Testis (tissue), 3 donors: Measurements from ENCODE around the gene DCTN1. TPM values are rescaled to one million over a fixed set of nuclear protein-coding genes. Genes with fewer than 3 reads are reported as not detected.

Experiments
- DNase-seq: peaks from one replicate; pipeline ENCODE4 v3.0.0-alpha.2; 2019
- H3K27ac ChIP-seq, 2 donors: fragments of 200-600 bp; sonication (generic); one replicate each; pipeline ENCODE4 v1.5.1; 2019
- H3K27me3 ChIP-seq: fragments of 200-600 bp; sonication (generic); one replicate; pipeline ENCODE4 v1.5.1; 2019
- H3K36me3 ChIP-seq: fragments of 200-600 bp; sonication (generic); one replicate; pipeline ENCODE4 v1.5.1; 2017; ENCODE audit warnings: low read depth; ENCODE audit errors: missing control alignments
- H3K4me1 ChIP-seq: fragments of 200-600 bp; sonication (generic); one replicate; pipeline ENCODE4 v1.5.1; 2019
- H3K4me3 ChIP-seq, 2 donors: fragments of 200-600 bp; sonication (generic); one replicate each; pipeline ENCODE4 v1.5.1; 2017 to 2019
- H3K9me3 ChIP-seq: fragments of 200-600 bp; sonication (generic); one replicate; pipeline ENCODE4 v1.5.1; 2017
- POLR2A ChIP-seq: fragments of 450-650 bp; IDR thresholded peaks from one replicate; pipeline ENCODE4 v1.6.1; 2017; ENCODE audit warnings: antibody characterized with exemption, mild to moderate bottlenecking, moderate library complexity
- WGBS, 2 donors: methylation state at CpG; one replicate each; pipeline ENCODE4 v1.1.5; 2018; 5-methylcytosine and 5-hydroxymethylcytosine counted together
- intact Hi-C: fragments of 100-400 bp; cut with DNase I; formaldehyde crosslinking; loops from one replicate; pipeline ENCODE4 v1.15.1; 2023; ENCODE audit warnings: low total_unique reads
- polyA plus RNA-seq: library from polyadenylated mRNA; stranded (reverse); fragments of 350-450 nt; fragmentation: Illumina TruSeq; extraction: RNeasy Lipid Tissue Mini Kit (QIAGEN cat#74804); gene quantifications from one replicate; pipeline ENCODE4 v1.2.3, GENCODE V29; 2014; ENCODE audit warnings: low read depth, low replicate concordance; ENCODE audit not compliant: insufficient read depth
- total RNA-seq, 2 donors: library from RNA; depleted of rRNA; stranded (reverse); fragments of >200 nt; gene quantifications; one replicate each; pipeline ENCODE4 v1.2.3, GENCODE V29; 2016
- TF ChIP-seq, protein P1 (sequence below), 3 experiments: fragments of 450-650 bp in 2 of 3; fragments of 200-600 bp in 1 of 3; sonication (generic) in 1 of 3; IDR thresholded peaks; one replicate each; pipeline ENCODE4 v1.5.1; 2016 to 2019; ENCODE audit warnings: antibody characterized with exemption in 3 of 3, mild to moderate bottlenecking in 2 of 3, moderate library complexity in 1 of 3

DCTN1 gene
- total and polyA plus RNA-seq, 3 donors from 2014 or later: 277 to 403 (median 321) TPM

- no peak for DNase-seq
- Histone ChIP-seq H3K4me1 (no peaks in the 10 kb centered on the region), H3K4me3 (no peak overlapping the region), H3K27me3 (no peaks in the 10 kb centered on the region), H3K27ac (no peak overlapping the region), H3K36me3 (no peaks in the 10 kb centered on the region), H3K9me3 (no peaks in the 10 kb centered on the region)
- intact Hi-C loops: no loop called here
- TF ChIP-seq POLR2A: no peak
- TF ChIP-seq, protein P1, sequence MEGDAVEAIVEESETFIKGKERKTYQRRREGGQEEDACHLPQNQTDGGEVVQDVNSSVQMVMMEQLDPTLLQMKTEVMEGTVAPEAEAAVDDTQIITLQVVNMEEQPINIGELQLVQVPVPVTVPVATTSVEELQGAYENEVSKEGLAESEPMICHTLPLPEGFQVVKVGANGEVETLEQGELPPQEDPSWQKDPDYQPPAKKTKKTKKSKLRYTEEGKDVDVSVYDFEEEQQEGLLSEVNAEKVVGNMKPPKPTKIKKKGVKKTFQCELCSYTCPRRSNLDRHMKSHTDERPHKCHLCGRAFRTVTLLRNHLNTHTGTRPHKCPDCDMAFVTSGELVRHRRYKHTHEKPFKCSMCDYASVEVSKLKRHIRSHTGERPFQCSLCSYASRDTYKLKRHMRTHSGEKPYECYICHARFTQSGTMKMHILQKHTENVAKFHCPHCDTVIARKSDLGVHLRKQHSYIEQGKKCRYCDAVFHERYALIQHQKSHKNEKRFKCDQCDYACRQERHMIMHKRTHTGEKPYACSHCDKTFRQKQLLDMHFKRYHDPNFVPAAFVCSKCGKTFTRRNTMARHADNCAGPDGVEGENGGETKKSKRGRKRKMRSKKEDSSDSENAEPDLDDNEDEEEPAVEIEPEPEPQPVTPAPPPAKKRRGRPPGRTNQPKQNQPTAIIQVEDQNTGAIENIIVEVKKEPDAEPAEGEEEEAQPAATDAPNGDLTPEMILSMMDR (IDR thresholded peaks at IDR 0.05): no peak
Measured at GRCh38 chr2:74406035-74406434, 25.9 kb upstream of the DCTN1 start.

DNA sequence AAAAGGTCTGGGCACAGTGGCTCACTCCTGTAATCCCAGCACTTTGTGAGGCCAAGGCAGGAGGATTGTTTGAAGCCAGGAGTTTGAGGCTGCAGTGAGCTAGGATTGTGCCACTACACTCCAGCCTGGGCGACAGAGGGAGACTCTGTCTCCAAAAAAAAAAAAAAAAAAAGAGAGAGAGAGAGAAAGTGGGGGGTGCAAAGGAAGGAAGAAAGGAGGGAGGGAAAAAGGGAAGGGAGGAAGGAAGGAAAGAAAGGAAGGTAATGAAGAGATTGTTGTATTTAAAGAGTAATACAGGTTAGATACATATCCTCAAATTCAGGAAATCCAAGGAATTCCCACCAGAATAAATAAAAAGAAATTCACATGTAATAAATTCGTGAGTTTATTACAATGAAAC is 21.8 kb upstream of the DCTN1 start:
- Histone ChIP-seq H3K36me3 (no peaks in the 10 kb centered on the region), H3K27me3 (no peaks in the 10 kb centered on the region), H3K27ac (no peak overlapping the region), H3K9me3 (no peaks in the 10 kb centered on the region), H3K4me3 (no peak overlapping the region), H3K4me1 (no peaks in the 10 kb centered on the region)
- WGBS, 2 donors: 82 to 88% methylated on average over 2 of the region's 2 CpGs
- no peak for DNase-seq
- intact Hi-C loops: no loop called here
- TF ChIP-seq POLR2A: no peak
- TF ChIP-seq, protein P1 (IDR thresholded peaks at IDR 0.05): no peak

DNA sequence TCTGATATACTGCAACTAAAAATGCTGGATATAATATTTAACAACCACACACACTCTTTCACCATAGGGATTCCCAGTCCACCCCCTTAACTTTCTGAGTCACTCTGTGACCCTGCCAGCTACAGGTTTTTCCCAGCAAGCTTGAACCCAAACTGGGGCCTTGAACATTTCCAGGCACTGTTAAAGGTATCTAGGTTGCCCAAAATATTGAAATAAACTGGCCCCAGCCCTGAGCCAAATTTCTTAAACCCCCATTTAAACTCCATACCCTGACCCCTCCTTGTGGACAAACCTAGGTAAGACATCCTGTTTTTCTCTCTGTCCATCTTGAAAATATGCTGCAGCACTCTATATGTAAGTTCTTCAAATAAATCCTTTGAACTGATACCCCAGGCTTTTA is 19.7 kb upstream of the DCTN1 start:
- Histone ChIP-seq H3K36me3 (no peaks in the 10 kb centered on the region), H3K9me3 (no peaks in the 10 kb centered on the region), H3K4me1 (no peaks in the 10 kb centered on the region), H3K27me3 (no peaks in the 10 kb centered on the region), H3K27ac (no peak overlapping the region), H3K4me3 (no peak overlapping the region)
- intact Hi-C loops: no loop called here
- no peak for TF ChIP-seq POLR2A
- TF ChIP-seq, protein P1 (IDR thresholded peaks at IDR 0.05): peak; percentile 32 to 70 (median 49)
- no peak for DNase-seq

DNA sequence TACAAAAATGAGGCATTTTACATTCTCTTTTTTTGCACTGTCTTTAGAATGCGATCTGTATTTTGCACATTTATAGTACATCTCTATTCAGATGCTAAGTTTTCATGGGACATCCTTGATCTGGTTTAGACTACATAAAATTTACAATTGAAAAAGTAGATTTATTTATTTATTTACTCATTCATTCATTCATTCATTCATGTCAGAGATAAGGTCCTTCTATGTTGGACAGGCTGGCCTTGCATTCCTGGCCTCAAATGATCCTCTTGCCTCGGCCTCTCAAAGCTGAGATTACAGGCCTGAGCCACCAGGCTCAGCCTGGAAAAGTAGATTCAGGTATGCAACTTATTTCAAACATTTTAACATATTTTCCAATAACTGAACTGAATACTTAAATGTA is 16.0 kb upstream of the DCTN1 start:
- 94 to 96% methylated on average over 2 of the region's 2 CpGs for WGBS, 2 donors
- no peak for DNase-seq
- Histone ChIP-seq H3K27me3 (no peaks in the 10 kb centered on the region), H3K9me3 (no peaks in the 10 kb centered on the region), H3K4me3 (no peak overlapping the region), H3K27ac (no peak overlapping the region), H3K36me3 (no peaks in the 10 kb centered on the region), H3K4me1 (no peaks in the 10 kb centered on the region)
- TF ChIP-seq POLR2A: no peak
- TF ChIP-seq, protein P1 (IDR thresholded peaks at IDR 0.05): no peak
- intact Hi-C loops: no loop called here

GRCh38 chr2:74393525-74393924 is 13.4 kb upstream of the DCTN1 start:
- Histone ChIP-seq H3K27me3 (no peaks in the 10 kb centered on the region), H3K27ac (no peak overlapping the region), H3K4me1 (peaks cover 15% of the 10 kb centered on the region), H3K4me3 (no peak overlapping the region), H3K36me3 (no peaks in the 10 kb centered on the region), H3K9me3 (no peaks in the 10 kb centered on the region)
- intact Hi-C loops: no loop called here
- 89 to 90% methylated on average over 1 of the region's 1 CpG for WGBS, 2 donors
- no peak for TF ChIP-seq POLR2A
- TF ChIP-seq, protein P1 (IDR thresholded peaks at IDR 0.05): no peak
- no peak for DNase-seq
